NT2/D1 (cell line): ENCODE data around the gene TOMM70.

ENCODE experiments used
- SUZ12 ChIP-seq: IDR thresholded peaks from 2 replicates; pipeline ENCODE4 v1.6.1; 2011; ENCODE audit not compliant: insufficient read length, insufficient read depth; ENCODE audit errors: extremely low read depth
- YY1 ChIP-seq: IDR thresholded peaks from 2 replicates; pipeline ENCODE4 v1.6.1; 2011; ENCODE audit not compliant: insufficient read length, insufficient read depth
- ZNF274 ChIP-seq: IDR thresholded peaks from 2 replicates; pipeline ENCODE4 v1.6.1; 2011; ENCODE audit warnings: mild to moderate bottlenecking, low read depth, low read length

DNA sequence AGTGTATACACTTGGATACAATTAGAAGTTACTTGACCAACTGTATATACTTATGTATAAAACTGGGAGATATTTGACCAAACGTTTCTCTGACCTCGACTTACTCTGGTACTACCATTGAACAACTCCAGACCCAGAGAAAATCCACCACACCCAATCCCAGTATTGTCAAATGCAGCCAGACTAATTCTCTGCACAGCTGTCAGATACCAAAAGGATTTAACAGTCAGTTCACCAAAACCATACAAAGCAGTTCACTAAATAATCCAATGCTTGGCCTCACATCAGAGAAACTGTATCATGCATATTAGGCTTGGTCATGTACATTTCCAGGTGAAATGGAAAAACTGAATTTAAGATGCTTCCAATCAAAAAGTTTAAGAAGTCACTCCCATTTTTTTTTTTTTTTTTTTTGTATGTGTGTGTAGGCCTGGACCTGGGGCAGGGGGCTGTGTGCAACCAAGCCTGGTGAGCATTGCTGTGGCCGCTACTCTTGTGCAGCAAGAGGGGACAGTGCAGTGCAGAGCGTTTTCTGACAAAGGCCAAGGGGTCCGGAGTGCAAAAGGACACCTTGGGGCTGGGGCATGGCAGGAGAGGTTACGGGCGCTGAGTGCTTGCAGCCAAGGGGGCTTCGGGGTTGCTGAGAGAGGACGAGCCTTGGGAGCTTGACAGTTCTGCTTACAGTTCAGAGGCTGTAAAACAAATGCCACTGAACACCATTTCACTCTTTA is 1.4 kb downstream of the TOMM70 start:
- TF ChIP-seq YY1 (no peak), ZNF274 (no peak), SUZ12 (no peak)
